Lung (tissue), 12 donors: ENCODE results near the gene TFR2. TPM values are rescaled to one million over a fixed set of nuclear protein-coding genes. Genes with fewer than 3 reads are reported as not detected.

Experiments
- ATAC-seq: fragments of 200-7000 bp; cut with Tn5 transposase; one replicate; pipeline ENCODE4 v1.9.1; 2020; ENCODE audit warnings: moderate number of reproducible peaks; ENCODE audit not compliant: insufficient read depth, low FRiP score
- DNase-seq, 3 donors: peaks; one replicate each; pipeline ENCODE4 v3.0.0-alpha.2; 2013 to 2017
- H3K27ac ChIP-seq, 2 donors: one replicate each; pipeline ENCODE4 v1.5.1; 2013; ENCODE audit warnings: mild to moderate bottlenecking in 2 of 2, moderate library complexity in 2 of 2, control low read depth in 1 of 2, inconsistent platforms in 1 of 2, low read depth in 1 of 2, low read length in 1 of 2
- H3K27me3 ChIP-seq, 3 donors: one replicate each; pipeline ENCODE4 v1.5.1; 2013; ENCODE audit warnings: low read length in 2 of 3; ENCODE audit not compliant: control insufficient read depth in 3 of 3, insufficient read depth in 3 of 3
- H3K36me3 ChIP-seq, 4 donors: one replicate each; pipeline ENCODE4 v1.5.1; 2013; ENCODE audit warnings: low read length in 4 of 4, mild to moderate bottlenecking in 1 of 4, moderate library complexity in 1 of 4; ENCODE audit not compliant: control insufficient read depth in 4 of 4, insufficient read depth in 4 of 4
- H3K4me1 ChIP-seq, 5 donors: one replicate each; pipeline ENCODE4 v1.5.1; 2013; ENCODE audit warnings: low read length in 5 of 5, mild to moderate bottlenecking in 2 of 5, moderate library complexity in 1 of 5; ENCODE audit not compliant: control insufficient read depth in 5 of 5, insufficient read depth in 5 of 5
- H3K4me3 ChIP-seq: one replicate; pipeline ENCODE4 v1.5.1; 2013; ENCODE audit warnings: mild to moderate bottlenecking, control low read depth, moderate library complexity
- H3K9ac ChIP-seq, 2 donors: one replicate each; pipeline ENCODE4 v1.5.1; 2013; ENCODE audit warnings: low read length in 2 of 2, control low read depth in 1 of 2; ENCODE audit not compliant: insufficient read depth in 1 of 2
- H3K9me3 ChIP-seq, 4 donors: one replicate each; pipeline ENCODE4 v1.5.1; 2013; ENCODE audit warnings: low read length in 3 of 4, mild to moderate bottlenecking in 1 of 4, moderate library complexity in 1 of 4; ENCODE audit not compliant: control insufficient read depth in 4 of 4, insufficient read depth in 3 of 4
- CTCF ChIP-seq: IDR thresholded peaks from 2 replicates; pipeline ENCODE4 v1.5.1; 2012; ENCODE audit warnings: mild to moderate bottlenecking; ENCODE audit errors: control extremely low read depth, extremely low read depth
- WGBS, 2 donors: extraction: QIAGEN DNeasy Blood & Tissue Kit; methylation state at CpG; one replicate each; pipeline ENCODE4 v1.1.7; 2013; 5-methylcytosine and 5-hydroxymethylcytosine counted together
- polyA plus RNA-seq, 2 donors: library from polyadenylated mRNA; stranded (reverse); fragments of 200-250 nt; gene quantifications; one replicate each; pipeline ENCODE4 v1.2.1, GENCODE V29; 2013
- total RNA-seq, 2 donors: library from RNA; depleted of rRNA in 1 of 2; stranded (reverse); fragments of >200 nt in 1 of 2; gene quantifications; one replicate each; pipeline ENCODE4 v1.2.1, GENCODE V29; 2014 to 2021
- donor health status: control.
- donor health status: control.
- donor health status: Bipolar disorder and iron deficiency.
- donor health status: healthy.
- donor health status: DM: yes; HTN: yes; CAD: no.

Gene TFR2
- total and polyA plus RNA-seq, 4 donors, result 0.33 to 2.1 (median 1.3) TPM

- 84% methylated on average over 33 of the region's 33 CpGs for WGBS, 2 donors
- DNase-seq (peak in 1 of 3 donors; percentile 23), ATAC-seq (no peak)
- Histone ChIP-seq H3K4me3 (no peak overlapping the region), H3K9me3 (no peaks in the 10 kb centered on the region), H3K27ac (no peak overlapping the region), H3K4me1 (peaks cover 0 to 6% (median 3%) of the 10 kb centered on the region in 5 donors), H3K36me3 (peaks cover 10 to 75% (median 28%) of the 10 kb centered on the region in 4 donors), H3K9ac (no peak overlapping the region), H3K27me3 (no peaks in the 10 kb centered on the region)
- no peak for TF ChIP-seq CTCF
Observed at GRCh38 chr7:100686201-100686821, 45.0 kb upstream of the TFR2 start.

GRCh38 chr7:100685631-100686145 lies 44.3 kb upstream of the TFR2 start:
- Histone ChIP-seq H3K9ac (no peak overlapping the region), H3K27ac (no peak overlapping the region), H3K36me3 (peaks cover 10 to 76% (median 29%) of the 10 kb centered on the region in 4 donors), H3K27me3 (no peaks in the 10 kb centered on the region), H3K4me3 (no peak overlapping the region), H3K9me3 (no peaks in the 10 kb centered on the region), H3K4me1 (peaks cover 0 to 3% (median 0%) of the 10 kb centered on the region in 5 donors)
- no peak for TF ChIP-seq CTCF
- no peak for DNase-seq
- no peak for ATAC-seq
- WGBS, 2 donors, result 94% methylated on average over 17 of the region's 17 CpGs

- peaks cover 10 to 81% (median 32%) of the 10 kb centered on the region in 4 donors for H3K36me3 ChIP-seq
- no peak overlapping the region for H3K4me3 ChIP-seq
- DNase-seq (no peak), ATAC-seq (no peak)
- WGBS, 2 donors, result 92 to 97% methylated on average over 18 of the region's 18 CpGs
- TF ChIP-seq CTCF, result no peak
- H3K27me3 ChIP-seq, result no peaks in the 10 kb centered on the region
- H3K27ac ChIP-seq, result no peak overlapping the region
- H3K9me3 ChIP-seq, result no peaks in the 10 kb centered on the region
- H3K4me1 ChIP-seq, result peaks cover 0 to 3% (median 0%) of the 10 kb centered on the region in 5 donors
- no peak overlapping the region for H3K9ac ChIP-seq
Observed at GRCh38 chr7:100685049-100685605, 43.8 kb upstream of the TFR2 start.
